ENCODE results near the gene PCNX2.

- TF ChIP-seq EZH2 (IDR thresholded peaks at IDR 0.05; ENCODE audit: insufficient read depth, poor library complexity, severe bottlenecking) (no peak), EZH2phosphoT487 (IDR thresholded peaks at IDR 0.05; ENCODE audit: insufficient read depth, low read depth) (no peak)
Observed at GRCh38 chr1:233033361-233033760, 262.2 kb downstream of the PCNX2 start.

All from GM23248 (cell line).